GM12875 (cell line): ENCODE data around the gene UXT.
A peak's percentile ranks its signal among the peaks of the same experiment; 100 is the strongest.

ENCODE experiments used
- H3K4me3 ChIP-seq: one replicate; pipeline ENCODE4 v1.5.1; 2011; ENCODE audit warnings: low read depth, low read length, control low read depth
- TF ChIP-seq, protein P1 (sequence below): IDR thresholded peaks from 2 replicates; pipeline ENCODE4 v1.5.1; 2011; ENCODE audit warnings: low read depth, mild to moderate bottlenecking, control low read depth, inconsistent platforms, low read length, moderate library complexity, borderline replicate concordance; ENCODE audit not compliant: insufficient read depth

UXT gene

DNA sequence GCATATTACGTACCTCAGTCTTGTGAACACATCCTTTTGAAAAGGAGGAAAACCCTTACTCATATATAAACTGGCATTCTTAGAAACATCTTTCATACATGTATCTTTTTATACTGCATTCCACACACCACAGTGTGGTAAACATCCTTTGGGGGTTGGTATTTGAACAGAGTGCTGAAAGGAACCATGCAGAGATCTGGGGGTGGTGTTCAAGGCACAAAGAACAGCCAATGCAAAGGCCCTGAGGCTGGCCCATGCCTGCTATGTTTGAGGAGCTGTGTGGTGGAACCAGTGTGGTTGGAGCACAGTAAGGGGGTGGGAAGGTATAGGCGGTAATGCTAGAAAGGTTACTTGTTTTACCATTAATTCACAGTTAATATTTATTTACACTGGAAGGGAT lies 10.6 kb downstream of the UXT start:
- TF ChIP-seq, protein P1, sequence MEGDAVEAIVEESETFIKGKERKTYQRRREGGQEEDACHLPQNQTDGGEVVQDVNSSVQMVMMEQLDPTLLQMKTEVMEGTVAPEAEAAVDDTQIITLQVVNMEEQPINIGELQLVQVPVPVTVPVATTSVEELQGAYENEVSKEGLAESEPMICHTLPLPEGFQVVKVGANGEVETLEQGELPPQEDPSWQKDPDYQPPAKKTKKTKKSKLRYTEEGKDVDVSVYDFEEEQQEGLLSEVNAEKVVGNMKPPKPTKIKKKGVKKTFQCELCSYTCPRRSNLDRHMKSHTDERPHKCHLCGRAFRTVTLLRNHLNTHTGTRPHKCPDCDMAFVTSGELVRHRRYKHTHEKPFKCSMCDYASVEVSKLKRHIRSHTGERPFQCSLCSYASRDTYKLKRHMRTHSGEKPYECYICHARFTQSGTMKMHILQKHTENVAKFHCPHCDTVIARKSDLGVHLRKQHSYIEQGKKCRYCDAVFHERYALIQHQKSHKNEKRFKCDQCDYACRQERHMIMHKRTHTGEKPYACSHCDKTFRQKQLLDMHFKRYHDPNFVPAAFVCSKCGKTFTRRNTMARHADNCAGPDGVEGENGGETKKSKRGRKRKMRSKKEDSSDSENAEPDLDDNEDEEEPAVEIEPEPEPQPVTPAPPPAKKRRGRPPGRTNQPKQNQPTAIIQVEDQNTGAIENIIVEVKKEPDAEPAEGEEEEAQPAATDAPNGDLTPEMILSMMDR: no peak
- no peak overlapping the region for H3K4me3 ChIP-seq

- no peak overlapping the region for H3K4me3 ChIP-seq
- TF ChIP-seq, protein P1: no peak
These were observed 12.3 kb downstream of the UXT start for GRCh38 chrX:47646636-47647035.

DNA sequence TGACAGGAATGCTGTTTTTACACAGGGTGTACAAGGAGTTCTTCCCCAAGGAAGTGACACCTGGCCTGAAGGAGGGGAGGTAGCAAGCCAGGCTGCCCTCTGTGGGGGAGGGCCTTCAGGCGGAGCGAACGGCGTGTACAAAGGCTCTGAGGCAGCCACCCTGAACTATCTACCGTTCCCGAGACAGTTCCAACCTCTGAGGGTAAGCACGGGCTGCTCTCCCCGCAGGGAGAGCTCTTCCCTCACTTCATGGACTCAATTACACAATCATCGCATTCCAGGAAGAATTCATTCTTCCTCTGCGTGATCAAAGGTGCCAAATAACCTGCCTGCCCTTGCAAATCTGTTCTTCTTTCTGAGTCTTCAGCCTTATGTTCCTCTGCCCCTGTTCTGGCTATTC lies 13.4 kb downstream of the UXT start:
- TF ChIP-seq, protein P1: no peak
- no peak overlapping the region for H3K4me3 ChIP-seq

- no peak overlapping the region for H3K4me3 ChIP-seq
- TF ChIP-seq, protein P1: peak; percentile 42; the same call in 1 of the 2 replicates
These were observed 14.4 kb downstream of the UXT start for GRCh38 chrX:47644557-47645091.

GRCh38 chrX:47643926-47644325 lies 15.1 kb downstream of the UXT start:
- H3K4me3 ChIP-seq: no peak overlapping the region
- TF ChIP-seq, protein P1: no peak

DNA sequence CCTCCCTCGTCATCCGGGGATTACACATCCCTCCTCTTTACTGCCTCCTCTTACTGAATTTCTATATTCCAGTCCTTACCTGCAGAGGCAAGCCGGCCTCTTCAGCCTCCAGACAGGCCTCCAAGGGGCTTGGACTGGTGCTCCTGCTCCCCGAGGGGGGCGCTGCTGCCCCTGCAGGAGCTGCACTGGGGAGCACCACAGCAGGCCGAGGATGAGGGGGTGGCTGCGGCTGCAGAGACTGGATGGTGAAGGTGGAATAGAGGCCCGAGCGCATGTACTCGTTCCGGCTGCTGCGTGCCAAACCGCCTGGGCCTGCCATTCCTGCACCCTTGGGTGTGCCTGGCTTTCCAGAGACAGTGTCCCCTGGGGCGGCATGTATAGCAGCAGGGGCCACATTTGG lies 20.2 kb downstream of the UXT start:
- no peak overlapping the region for H3K4me3 ChIP-seq

More for the DNA sequence above, 20.2 kb downstream of the UXT start:
- TF ChIP-seq, protein P1: no peak
